ES-I3 (cell line): ENCODE results near the gene LDLRAD1.
A peak's percentile ranks its signal among the peaks of the same experiment; 100 is the strongest.
"Not testable (repeated sequence)": the region's sequence is repeated elsewhere in the genome, so short reads cannot be mapped to it uniquely, and the experiment has no call there.

ENCODE experiments used
- H3K36me3 ChIP-seq: 2 replicates; pipeline ENCODE4 v1.6.1; 2013; ENCODE audit warnings: mild to moderate bottlenecking, low read length, control low read depth, moderate library complexity; ENCODE audit not compliant: insufficient read depth
- H3K4me1 ChIP-seq: 2 replicates; pipeline ENCODE4 v1.6.1; 2013; ENCODE audit warnings: mild to moderate bottlenecking, control low read depth, low read length; ENCODE audit not compliant: insufficient read depth
- H3K9ac ChIP-seq: 2 replicates; pipeline ENCODE4 v1.6.1; 2013; ENCODE audit warnings: low read depth, mild to moderate bottlenecking, low read length, moderate library complexity
- H3K9me3 ChIP-seq: 2 replicates; pipeline ENCODE4 v1.6.1; 2013; ENCODE audit warnings: mild to moderate bottlenecking, low read length, moderate library complexity; ENCODE audit not compliant: control insufficient read depth, insufficient read depth

LDLRAD1 gene, protein sequence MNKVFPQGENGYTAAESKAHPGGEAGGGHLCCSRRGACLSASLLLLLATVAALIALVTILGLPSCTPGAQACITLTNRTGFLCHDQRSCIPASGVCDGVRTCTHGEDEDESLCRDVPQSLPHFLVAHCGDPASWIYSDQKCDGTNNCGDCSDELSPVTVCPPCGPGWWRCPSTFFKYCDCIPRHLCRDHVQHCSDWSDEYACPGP

DNA sequence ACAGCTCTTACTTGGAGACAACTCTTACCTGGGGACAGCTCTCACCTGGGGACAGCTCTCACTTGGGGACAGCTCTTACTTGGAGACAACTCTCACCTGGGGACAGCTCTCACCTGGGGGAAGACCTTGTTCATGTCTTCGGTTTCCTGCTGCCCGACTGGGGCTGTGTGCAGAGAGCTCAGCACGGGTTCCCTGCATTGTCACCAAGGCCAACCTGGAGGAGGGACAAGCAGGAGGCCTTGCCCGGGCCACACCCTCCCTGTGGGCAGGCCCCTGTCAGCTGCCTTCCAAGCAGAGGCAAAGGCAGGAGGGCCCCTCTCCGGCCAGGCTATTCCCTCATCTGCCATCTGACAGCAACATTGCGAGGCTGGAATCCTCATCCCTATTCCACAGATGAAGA is at the start of gene LDLRAD1:
Gene LDLRAD1, minus strand, starts transcription at position 208 of the 400 bp plus-strand sequence. Its CDS starts 74 bp downstream, at position 134.
- H3K4me1 ChIP-seq = peaks cover 3% of the 10 kb centered on the region; the same call in 1 of the 2 replicates
- no peak within 1 kb of the TSS for H3K9ac ChIP-seq
- H3K36me3 ChIP-seq = no peaks in the 10 kb centered on the region
- H3K9me3 ChIP-seq = no peaks in the 10 kb centered on the region

DNA sequence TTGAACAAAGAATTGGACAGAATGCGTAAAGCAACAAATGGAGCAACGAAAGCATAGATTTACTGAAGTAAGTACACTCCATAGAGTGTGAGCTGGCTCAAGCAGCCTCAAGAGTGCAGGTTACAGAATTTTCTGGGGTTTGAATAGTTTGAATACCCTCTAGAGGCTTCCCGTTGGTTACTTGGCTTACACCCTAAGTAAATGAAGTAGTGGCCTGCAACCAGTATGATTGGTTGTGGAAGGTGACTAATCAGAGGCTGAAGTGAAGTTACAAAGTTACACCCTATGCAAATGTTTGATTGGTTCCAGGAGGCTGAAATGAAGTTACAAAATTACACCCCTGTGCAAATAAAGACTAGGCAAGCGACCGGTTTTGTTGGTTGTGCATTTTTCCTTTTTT is 46.3 kb upstream of the LDLRAD1 start:
- H3K9me3 ChIP-seq = no peaks in the 10 kb centered on the region

DNA sequence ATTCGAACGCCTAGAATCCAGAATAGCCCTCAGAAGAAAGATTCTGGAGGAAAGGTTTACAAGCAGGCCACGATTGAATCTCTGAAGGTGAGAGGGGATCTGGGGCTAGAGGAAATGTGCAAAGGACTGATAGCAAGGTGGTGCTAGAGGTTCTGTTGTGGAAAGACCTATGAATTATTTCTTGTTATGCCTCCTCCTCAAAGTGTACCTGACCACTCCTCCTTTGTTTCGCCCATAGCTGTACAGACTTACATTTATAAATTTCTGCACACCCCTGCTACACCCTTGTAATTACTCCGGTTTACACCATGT is 36.4 kb upstream of the LDLRAD1 start:
- peak overlapping the region; percentile 65 for H3K9ac ChIP-seq
- no peaks in the 10 kb centered on the region; the same call in 1 of the 2 replicates for H3K36me3 ChIP-seq
- peaks cover 8% of the 10 kb centered on the region; the same call in 1 of the 2 replicates for H3K4me1 ChIP-seq
- H3K9me3 ChIP-seq = no peaks in the 10 kb centered on the region

More for the DNA sequence above, 46.3 kb upstream of the LDLRAD1 start:
- H3K4me1 ChIP-seq = no peaks in the 10 kb centered on the region
- H3K9ac ChIP-seq = no peak overlapping the region
- no peaks in the 10 kb centered on the region for H3K36me3 ChIP-seq

DNA sequence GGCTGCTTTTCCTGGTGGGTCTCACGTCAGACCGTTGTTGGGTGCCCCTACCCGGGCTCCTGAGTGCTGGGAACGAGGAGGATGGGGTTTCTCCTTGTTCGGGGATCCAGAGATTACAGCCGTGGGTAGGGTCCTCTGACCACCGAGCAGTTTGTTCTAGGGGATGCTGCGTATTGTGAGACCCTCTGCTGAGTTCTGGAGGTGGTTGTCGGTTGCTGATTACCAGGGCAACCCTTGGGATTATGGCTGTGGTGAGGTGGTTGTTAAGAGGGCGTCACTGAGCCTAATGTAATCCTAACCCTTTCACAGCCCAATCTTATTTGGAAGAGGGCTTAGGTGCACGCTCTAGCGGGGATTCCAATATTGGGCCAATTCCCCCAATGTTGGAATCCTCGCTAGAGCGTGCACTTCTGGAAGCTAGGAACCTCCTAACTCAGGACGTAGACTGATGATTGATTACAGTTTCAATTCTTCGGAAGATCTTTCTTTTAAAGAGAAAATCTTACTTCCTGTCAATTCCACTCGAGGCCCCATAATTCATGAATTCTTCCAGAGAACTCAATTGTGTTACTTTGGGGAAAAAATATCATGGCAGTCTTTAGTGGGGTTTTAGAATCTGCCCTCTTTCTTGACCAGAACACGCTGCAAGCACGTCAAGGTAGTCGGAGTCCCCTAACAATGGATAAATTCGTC is 35.9 kb upstream of the LDLRAD1 start:
- Histone ChIP-seq H3K9ac (peak overlapping the region; percentile 65), H3K9me3 (no peaks in the 10 kb centered on the region), H3K4me1 (peaks cover 8% of the 10 kb centered on the region; the same call in 1 of the 2 replicates), H3K36me3 (no peaks in the 10 kb centered on the region; the same call in 1 of the 2 replicates)

DNA sequence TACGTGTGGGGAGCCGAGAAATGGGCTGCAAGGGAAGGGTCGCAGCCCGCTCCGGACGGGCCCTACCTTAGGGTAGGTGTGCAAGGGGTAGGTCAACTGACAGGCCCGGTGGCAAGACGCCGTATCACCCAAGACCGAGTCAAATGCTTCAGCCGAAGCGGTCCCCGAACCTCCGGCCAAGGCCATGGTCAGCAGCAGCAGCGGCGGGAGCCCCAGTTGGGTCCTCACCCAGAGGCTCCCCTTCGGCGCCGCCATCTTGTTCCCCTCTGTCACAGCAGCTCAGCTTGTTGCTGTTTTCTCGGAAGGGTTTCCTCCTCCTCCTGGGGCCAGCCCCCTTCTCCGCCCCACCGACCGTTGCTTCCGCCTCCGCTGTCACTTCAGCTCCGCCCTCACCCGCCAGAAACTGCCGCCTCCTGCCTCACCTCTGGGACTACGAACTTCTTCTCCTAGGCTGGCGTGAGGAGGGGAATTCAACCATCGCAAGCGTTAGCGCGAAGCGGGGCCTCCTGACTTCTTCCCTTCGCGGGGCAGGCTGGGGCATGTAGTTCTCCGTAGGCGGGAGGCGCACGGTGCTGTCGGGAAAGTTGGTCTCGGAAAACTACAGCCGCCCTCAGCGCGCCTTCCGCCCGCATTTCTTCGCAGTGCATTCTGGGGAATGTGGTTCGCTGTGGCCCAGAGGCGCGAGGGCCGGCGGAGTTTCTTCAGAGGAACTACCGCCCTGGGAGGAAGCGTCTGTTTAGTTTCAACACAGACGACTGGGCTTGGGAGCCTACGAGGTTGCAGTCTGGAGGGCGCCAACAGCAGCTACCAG is 35.2 kb upstream of the LDLRAD1 start, which contains the start of the genes TCEANC2 and TMEM59:
Gene TCEANC2, plus strand, starts transcription at position 675 of the 811 bp plus-strand sequence. CDS start 815 bp downstream, outside the sequence.
Gene TMEM59, minus strand, starts transcription at position 271 of the 811 bp plus-strand sequence. Its CDS starts 16 bp downstream, at position 255.
- H3K9ac ChIP-seq = peak within 1 kb of the TSS; percentile 65
- no peaks in the 10 kb centered on the region; the same call in 1 of the 2 replicates for H3K36me3 ChIP-seq
- peaks cover 8% of the 10 kb centered on the region; the same call in 1 of the 2 replicates for H3K4me1 ChIP-seq
- no peaks in the 10 kb centered on the region for H3K9me3 ChIP-seq

DNA sequence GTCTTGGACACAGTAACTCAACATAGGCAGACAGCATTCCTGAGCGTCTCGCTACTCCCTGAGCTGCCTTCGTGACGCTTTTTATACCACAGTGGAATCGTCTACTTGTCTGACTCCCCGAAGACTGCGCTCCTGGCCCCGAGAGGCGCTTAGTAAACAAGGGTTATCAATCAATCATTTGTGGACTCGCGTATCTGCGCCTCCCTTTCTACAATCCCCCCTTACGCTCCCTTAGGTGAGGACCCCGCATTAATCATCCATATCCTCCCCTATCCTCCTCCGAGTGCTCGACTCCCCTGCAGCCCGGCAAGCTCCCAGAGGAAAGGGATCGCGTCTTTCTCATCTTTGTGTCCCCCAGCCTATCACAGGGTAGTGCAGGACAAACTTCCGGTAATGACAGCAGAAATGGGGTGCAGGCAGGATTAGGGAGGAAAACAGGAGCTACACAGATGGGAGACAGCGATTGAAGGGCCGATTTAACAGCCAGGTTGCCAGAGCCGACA is 34.5 kb upstream of the LDLRAD1 start:
- no peaks in the 10 kb centered on the region; the same call in 1 of the 2 replicates for H3K36me3 ChIP-seq
- H3K9ac ChIP-seq = peak overlapping the region; percentile 65
- no peaks in the 10 kb centered on the region for H3K9me3 ChIP-seq
- peaks cover 8% of the 10 kb centered on the region; the same call in 1 of the 2 replicates for H3K4me1 ChIP-seq

DNA sequence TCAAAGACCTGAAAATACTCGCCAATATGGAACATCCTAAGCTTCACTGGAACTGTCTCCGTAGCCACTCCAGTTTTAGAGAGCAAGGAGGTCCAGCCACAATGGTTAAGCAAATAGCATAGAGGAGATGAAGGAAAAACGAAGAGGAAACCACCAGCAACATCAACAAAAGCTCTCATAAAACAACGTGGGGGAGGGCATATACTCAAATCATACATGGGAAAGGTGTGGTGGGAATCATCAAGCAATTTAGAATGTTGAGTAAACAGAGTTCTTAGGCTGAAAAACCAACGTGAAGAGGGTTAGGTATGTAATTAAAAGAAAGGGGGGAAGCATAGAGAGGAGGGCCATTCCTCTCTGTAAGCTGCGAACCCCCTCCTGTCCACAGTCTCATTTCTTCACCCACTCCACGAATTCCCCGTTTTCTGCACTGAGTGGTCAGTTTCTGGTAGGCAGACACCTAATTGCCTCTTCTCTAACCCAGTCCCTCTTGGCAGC is 34.0 kb upstream of the LDLRAD1 start:
- peaks cover 8% of the 10 kb centered on the region; the same call in 1 of the 2 replicates for H3K4me1 ChIP-seq
- peak overlapping the region; percentile 65 for H3K9ac ChIP-seq
- H3K36me3 ChIP-seq = no peaks in the 10 kb centered on the region; the same call in 1 of the 2 replicates
- H3K9me3 ChIP-seq = no peaks in the 10 kb centered on the region

DNA sequence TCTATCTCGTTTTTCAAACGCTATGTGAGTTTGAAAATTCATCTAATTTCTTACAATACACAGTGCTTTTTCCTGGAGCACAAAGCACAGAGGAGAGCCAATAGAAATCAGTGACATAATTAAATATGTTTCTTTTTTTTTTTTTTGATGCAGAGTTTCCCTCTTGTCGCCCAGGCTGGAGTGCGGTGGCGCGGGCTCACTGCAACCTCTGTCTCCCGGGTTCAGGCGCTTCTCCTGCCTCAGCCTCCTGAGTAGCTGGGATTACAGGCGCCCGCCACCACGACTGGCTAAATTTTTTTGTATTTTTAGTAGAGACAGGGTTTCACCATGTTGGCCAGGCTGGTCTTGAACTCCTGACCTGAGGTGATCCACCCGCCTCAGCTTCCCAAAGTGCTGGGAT is 32.4 kb upstream of the LDLRAD1 start:
- not testable (repeated sequence) for H3K9ac ChIP-seq, H3K36me3 ChIP-seq, H3K9me3 ChIP-seq, H3K4me1 ChIP-seq

DNA sequence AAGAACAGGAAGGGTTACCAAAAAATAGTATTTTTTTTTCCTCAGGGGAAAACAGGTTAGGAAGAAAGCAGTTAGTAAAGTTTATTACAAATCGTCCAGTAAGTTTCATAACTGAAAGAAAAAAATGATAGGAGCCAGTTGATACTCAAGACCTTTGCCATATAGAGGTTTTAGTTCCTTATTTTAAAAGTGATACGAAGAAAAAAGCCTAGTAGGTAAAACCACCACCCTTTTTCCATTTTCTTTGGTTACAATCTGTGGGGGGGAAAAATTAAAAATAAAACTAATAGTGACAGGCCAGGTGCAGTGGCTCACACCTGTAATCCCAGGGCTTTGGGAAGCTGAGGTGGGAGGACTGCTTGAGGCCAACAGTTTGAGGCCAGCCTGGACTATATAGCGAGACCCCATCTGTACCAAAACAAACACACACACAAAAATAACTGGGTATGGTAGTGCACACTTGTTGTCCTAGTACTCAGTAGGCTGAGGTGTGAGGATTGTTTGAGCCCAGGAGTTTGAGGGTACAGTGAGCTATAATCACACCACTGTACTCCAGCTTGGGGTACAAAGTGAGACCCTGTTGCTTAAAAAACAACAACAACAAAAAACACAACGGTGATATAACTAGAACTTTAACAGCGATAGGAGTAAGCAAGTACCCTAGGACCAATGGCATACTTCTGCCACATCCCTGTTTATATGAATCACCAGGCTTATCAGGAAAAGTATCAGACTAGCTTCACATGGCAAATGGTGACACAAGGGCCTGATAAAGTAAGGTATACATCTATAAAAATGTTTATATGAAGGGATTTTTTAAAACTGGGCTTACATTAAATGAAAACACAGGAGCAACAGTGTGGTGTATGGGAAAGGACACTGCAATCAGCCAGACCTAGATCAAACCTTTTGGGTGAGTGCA is 29.7 kb upstream of the LDLRAD1 start:
- Histone ChIP-seq H3K9me3 (no peaks in the 10 kb centered on the region), H3K4me1 (no peaks in the 10 kb centered on the region), H3K9ac (no peak overlapping the region), H3K36me3 (no peaks in the 10 kb centered on the region)

DNA sequence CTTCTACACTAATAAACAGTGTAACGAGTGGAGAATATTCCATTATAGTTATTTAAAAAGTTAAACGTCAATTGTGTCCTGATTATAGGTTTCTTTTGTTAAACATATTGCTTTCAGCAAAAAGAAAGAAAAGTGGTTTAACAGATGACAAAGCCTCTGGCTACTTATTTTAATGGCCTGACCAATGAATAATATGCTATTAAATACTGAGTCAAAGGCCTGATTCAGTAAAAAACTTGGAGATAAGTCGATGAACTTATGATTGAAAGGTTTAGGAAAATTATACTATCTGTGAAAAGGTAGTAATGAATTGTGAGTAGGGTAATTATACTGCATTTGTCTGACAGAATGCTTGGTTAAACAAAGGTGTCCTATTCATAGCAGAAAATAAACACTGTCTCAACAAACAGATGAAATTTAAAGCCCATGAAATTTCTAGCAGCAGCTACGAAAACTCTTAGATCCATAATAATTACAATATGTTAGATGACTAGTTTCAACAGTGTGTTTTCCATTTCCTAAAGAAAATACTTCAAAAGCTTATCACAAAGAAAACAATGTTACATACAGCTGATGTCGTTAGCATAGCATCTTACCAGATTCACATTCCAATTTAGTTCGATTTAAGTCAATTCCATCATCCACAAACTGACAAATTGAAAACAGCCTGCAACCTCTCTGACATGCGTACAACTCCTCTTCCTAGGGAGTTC is 28.8 kb upstream of the LDLRAD1 start:
- Histone ChIP-seq H3K36me3 (0 out of 2 replicates have a peak, but pooled peaks cover 3% of the 10 kb centered on the region), H3K9ac (no peak overlapping the region), H3K9me3 (no peaks in the 10 kb centered on the region), H3K4me1 (no peaks in the 10 kb centered on the region)

DNA sequence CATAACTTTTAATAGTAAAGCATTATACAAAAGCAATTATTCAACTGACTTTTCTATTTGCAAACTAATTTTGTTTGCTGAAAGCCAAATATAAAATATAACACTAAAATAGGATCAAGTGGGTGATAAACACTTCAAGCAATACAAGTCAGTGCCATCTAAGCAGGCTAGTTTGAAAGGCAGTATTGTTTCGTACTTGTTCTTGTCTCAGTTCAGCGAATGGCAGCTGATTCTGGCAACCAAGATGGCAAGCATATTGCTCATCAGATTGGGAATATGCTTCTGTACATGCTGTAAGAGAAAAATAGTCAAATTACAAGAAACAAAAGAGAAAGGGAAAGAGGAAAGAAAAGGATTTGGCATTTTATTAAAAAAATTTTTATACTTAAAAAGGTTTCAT is 27.5 kb upstream of the LDLRAD1 start:
- no peak overlapping the region for H3K9ac ChIP-seq
- H3K36me3 ChIP-seq = 0 out of 2 replicates have a peak, but pooled peaks cover 3% of the 10 kb centered on the region
- no peaks in the 10 kb centered on the region for H3K4me1 ChIP-seq
- no peaks in the 10 kb centered on the region for H3K9me3 ChIP-seq

DNA sequence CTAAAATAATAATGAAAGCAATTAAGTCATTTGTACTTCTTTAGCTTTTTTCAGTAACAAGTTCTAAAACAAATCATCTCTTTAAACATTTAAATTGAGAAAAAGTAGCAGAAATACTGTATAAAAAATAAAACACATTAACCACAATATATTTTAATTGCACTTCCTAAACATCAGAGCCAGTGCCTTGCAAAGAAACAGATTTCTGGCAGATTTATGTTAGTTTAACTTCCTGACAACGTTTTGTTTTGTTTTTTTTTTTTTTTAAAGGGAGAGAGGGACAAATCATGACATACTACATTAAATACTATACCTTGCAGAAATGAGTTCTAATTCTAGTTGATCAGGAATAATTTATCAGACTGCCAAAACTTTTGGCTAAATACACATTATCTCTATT is 23.8 kb upstream of the LDLRAD1 start:
- 0 out of 2 replicates have a peak, but pooled peaks cover 3% of the 10 kb centered on the region for H3K36me3 ChIP-seq

DNA sequence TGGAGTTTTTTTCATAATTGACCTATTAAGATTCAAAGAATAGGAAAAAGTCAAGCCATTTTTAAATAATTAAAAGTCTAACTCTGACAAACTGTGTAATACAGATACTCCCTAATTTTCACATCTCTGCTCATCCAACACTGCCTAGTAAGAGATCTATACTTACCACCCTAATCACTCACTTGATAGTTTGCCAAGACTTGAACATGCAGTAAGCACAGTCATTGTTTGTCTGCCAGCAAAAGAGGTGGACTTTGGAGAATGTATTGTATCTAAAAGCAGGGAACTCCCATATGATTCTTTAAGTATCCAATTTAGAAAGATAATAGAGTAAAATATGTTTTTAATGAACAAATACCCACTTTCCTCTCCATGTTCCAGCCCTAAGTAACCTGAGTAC is 19.5 kb upstream of the LDLRAD1 start:
- Histone ChIP-seq H3K36me3 (peaks cover 3% of the 10 kb centered on the region; the same call in 1 of the 2 replicates), H3K4me1 (no peaks in the 10 kb centered on the region), H3K9me3 (no peaks in the 10 kb centered on the region), H3K9ac (no peak overlapping the region)

More for the DNA sequence above, 23.8 kb upstream of the LDLRAD1 start:
- Histone ChIP-seq H3K9me3 (no peaks in the 10 kb centered on the region), H3K9ac (no peak overlapping the region), H3K4me1 (no peaks in the 10 kb centered on the region)
